ENCODE measurements around the gene RNF151. TPM values are rescaled to one million over a fixed set of nuclear protein-coding genes. Genes with fewer than 3 reads are reported as not detected.

The RNF151 gene
- total RNA-seq, 6 donors from 2014 or later = 0.37 TPM; not detected in 5

DNA sequence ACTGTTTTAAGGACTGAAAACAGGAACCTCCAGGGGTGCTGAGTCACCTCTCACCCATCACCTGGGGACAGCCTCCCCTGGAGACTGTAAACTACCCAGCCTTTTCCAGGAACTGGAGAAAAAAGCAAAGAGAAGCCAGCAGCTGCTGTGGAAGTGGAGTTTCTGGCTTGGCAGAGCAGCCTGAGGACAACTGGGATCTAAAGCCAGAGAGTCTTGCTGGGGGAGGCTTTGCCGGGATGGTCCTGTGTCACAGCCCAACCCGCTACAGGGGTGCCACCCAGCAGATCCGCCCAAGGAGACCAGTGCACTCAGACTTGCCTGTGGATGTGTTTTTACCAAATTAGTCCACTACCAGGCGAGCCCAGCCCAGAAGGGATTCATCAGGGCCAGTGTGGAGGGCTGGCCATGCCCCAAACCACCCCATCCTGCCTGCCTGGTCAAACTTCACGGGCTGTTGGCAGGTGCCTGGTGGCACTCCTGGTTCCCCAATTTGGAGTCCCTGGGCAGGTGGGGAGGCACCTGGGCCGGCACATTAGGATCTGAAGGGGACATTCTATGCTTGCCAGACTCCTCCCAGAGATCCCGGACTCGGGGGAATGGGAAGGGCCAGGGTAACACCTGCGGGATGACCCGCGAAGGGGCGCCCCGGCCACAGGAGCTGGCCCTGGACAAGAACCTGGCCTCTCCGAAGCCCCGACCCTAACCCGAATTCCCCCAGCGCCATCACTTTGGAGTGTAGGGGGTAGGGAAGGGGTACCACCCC, 24.4 kb upstream of the RNF151 start:
- no peaks in the 10 kb centered on the region for H3K9me3 ChIP-seq
- ATAC-seq (ENCODE audit: low FRiP score in 2 of 2) (no peak), DNase-seq (peak; percentile 34 to 82)
- H3K4me1 ChIP-seq = peaks cover 13 to 23% (median 16%) of the 10 kb centered on the region in 4 donors
- TF ChIP-seq, protein P1, sequence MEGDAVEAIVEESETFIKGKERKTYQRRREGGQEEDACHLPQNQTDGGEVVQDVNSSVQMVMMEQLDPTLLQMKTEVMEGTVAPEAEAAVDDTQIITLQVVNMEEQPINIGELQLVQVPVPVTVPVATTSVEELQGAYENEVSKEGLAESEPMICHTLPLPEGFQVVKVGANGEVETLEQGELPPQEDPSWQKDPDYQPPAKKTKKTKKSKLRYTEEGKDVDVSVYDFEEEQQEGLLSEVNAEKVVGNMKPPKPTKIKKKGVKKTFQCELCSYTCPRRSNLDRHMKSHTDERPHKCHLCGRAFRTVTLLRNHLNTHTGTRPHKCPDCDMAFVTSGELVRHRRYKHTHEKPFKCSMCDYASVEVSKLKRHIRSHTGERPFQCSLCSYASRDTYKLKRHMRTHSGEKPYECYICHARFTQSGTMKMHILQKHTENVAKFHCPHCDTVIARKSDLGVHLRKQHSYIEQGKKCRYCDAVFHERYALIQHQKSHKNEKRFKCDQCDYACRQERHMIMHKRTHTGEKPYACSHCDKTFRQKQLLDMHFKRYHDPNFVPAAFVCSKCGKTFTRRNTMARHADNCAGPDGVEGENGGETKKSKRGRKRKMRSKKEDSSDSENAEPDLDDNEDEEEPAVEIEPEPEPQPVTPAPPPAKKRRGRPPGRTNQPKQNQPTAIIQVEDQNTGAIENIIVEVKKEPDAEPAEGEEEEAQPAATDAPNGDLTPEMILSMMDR (IDR thresholded peaks at IDR 0.05) = no peak
- no peak for TF ChIP-seq POLR2AphosphoS5 (IDR thresholded peaks at IDR 0.05)
- no peak for TF ChIP-seq EP300 (IDR thresholded peaks at IDR 0.05)
- no peak for TF ChIP-seq POLR2A (IDR thresholded peaks at IDR 0.05)
- H3K4me3 ChIP-seq = peak overlapping the region; percentile 77 to 96 (median 91)
- peaks cover 3 to 40% (median 35%) of the 10 kb centered on the region in 4 donors for H3K36me3 ChIP-seq
- no peaks in the 10 kb centered on the region for H3K27me3 ChIP-seq
- WGBS, 2 donors = 13% methylated on average over 15 to 16 of the region's 17 CpGs
- H3K27ac ChIP-seq = peak overlapping the region; percentile 80 to 96 (median 88)

DNA sequence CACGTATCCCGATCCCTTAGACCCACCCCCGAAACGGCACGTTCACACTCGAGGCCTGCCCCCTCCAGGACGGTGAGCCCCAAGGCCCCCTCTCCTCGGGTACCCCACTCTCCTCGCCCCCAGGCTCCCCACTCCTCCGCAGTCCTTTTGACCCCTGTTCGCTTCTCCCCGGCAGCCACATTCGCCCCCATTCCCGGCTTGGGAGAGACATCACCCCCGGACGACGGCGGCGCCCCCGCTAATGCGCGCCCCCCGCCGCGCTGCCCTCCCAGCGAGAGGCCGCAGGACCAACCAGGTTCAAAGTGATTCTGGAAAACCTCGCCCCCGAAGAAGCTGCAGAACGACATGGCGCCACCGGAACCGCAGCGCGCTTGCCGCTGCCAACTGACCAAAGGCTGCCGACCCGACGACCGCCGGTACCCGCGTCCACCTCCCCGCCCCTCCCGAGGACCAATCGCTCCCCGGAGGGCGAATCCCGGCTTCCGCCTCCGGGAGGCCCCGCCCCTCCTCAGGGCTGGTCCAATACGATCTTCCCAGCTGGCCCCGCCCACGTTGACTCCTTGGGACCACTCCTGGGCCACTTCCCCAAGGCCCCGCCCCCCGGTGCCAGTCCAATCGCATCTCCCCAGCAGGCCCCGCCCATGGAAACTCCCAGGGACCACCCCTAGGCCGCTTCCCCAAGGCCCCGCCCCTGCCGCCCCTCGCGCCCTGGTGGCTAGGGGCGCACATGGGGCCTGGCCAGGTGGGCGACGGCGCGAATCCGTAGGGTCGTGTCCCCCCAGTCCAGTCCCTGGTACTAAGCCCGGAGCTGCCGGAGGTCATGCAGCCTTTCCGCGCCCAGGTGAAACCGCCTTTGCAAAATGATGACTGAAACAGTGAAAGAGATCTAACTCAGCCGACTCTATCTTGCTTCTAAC, 23.6 kb upstream of the RNF151 start, which contains the start of gene MSRB1:
Gene MSRB1, minus strand, starts transcription at position 390 of the 917 bp plus-strand sequence. Its CDS starts 43 bp downstream, at position 347.
- TF ChIP-seq POLR2AphosphoS5 (IDR thresholded peaks at IDR 0.05) = peak; percentile 84 to 95
- no peak for TF ChIP-seq EP300 (IDR thresholded peaks at IDR 0.05)
- TF ChIP-seq, protein P1 (IDR thresholded peaks at IDR 0.05) = peak in 2 of 6 experiments; percentile 12 to 16
- TF ChIP-seq POLR2A (IDR thresholded peaks at IDR 0.05) = peak; percentile 43 to 95 (median 68)
- peak within 1 kb of the TSS; percentile 80 to 96 (median 88) for H3K27ac ChIP-seq
- DNase-seq = peak; percentile 98 to 100
- H3K36me3 ChIP-seq = peaks cover 3 to 31% (median 29%) of the 10 kb centered on the region in 4 donors
- WGBS, 2 donors = 2 to 4% methylated on average over 45 to 49 of the region's 77 CpGs
- peak within 1 kb of the TSS; percentile 77 to 96 (median 91) for H3K4me3 ChIP-seq
- H3K4me1 ChIP-seq = peaks cover 13 to 23% (median 16%) of the 10 kb centered on the region in 4 donors
- H3K9me3 ChIP-seq = no peaks in the 10 kb centered on the region
- H3K27me3 ChIP-seq = no peaks in the 10 kb centered on the region
- ATAC-seq (ENCODE audit: low FRiP score in 2 of 2) = peak; percentile 98

DNA sequence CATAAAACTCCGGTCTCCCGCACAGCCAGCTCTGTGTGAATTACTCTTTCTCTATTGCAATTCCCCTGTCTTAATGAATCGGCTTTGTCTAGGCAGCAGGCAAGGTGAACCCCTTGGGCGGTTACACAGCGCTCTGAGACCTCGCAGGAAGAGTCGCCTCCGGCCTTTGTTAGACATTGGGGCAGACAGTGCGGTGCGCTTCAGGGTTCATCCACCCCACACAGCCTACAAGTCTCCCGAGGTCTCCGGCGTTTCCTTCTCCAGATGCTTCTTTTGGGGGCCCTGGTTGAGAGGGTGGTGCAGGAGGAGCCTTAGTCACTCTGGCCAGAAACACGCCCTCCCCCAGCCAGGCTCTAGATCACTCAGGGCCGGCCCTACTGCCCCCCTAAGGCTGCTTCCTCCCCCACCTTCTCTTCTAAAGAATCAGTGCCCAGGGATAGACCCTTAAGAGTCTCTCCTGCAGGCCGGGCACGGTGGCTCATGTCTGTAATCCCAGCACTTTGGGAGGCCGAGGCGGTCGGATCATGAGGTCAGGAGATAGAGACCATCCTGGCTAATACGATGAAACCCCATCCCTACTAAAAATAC, 21.9 kb upstream of the RNF151 start:
- H3K9me3 ChIP-seq = no peaks in the 10 kb centered on the region
- H3K4me1 ChIP-seq = peaks cover 13 to 23% (median 14%) of the 10 kb centered on the region in 4 donors
- no peak overlapping the region for H3K4me3 ChIP-seq
- TF ChIP-seq, protein P1 (IDR thresholded peaks at IDR 0.05) = no peak
- TF ChIP-seq EP300 (IDR thresholded peaks at IDR 0.05) = no peak
- no peak for TF ChIP-seq POLR2AphosphoS5 (IDR thresholded peaks at IDR 0.05)
- TF ChIP-seq POLR2A (IDR thresholded peaks at IDR 0.05) = no peak
- 92% methylated on average over 21 of the region's 21 CpGs for WGBS, 2 donors
- peaks cover 0 to 15% (median 13%) of the 10 kb centered on the region in 4 donors for H3K36me3 ChIP-seq
- no peak for DNase-seq
- H3K27me3 ChIP-seq = no peaks in the 10 kb centered on the region
- no peak overlapping the region for H3K27ac ChIP-seq
- ATAC-seq (ENCODE audit: low FRiP score in 2 of 2) = no peak

DNA sequence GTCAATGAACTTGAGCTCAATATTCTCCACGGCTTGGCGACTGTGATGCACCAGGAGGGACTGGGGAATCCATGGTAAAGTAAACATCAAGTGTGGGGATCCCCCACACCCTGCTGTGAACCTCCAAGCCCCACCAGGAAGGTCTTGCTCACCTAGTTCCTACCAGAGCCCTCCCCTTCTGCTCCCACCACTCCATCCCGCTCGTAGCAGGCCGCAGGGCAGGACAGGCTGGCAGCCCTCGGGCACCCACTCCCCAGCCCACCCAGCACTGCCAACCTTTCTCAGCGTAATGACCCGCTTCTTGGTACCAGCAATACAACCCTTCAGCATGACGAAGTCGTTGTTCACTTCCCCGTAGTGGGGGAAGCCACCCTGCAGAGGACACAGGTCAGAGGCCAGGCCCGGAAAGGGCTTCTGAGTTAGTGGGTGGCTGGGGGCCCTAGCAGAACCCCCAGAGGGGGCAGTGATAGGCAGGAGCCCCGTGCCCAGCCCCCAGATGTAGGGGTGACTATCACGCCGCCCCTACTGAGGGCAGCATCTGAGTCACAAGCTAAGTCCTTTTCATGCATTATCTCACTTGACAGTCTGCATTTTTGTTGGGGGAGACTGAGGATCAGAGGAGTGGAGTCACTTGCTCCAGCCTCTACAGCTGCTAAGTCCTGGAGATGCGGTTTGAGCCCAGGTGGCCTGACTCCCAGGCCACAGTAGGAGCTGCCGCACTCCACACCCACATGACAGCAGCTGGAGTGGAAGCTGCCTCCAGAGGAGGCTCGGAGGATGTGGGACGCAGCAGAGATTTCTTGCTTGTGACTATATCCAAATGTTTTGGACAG, 20.9 kb upstream of the RNF151 start:
- WGBS, 2 donors = 85 to 90% methylated on average over 15 to 19 of the region's 19 CpGs
- ATAC-seq (ENCODE audit: low FRiP score in 2 of 2) (no peak), DNase-seq (no peak)
- Histone ChIP-seq H3K36me3 (peaks cover 0 to 4% (median 3%) of the 10 kb centered on the region in 4 donors), H3K27me3 (no peaks in the 10 kb centered on the region), H3K4me3 (no peak overlapping the region), H3K9me3 (no peaks in the 10 kb centered on the region), H3K27ac (no peak overlapping the region), H3K4me1 (peaks cover 13 to 23% (median 14%) of the 10 kb centered on the region in 4 donors)
- TF ChIP-seq, protein P1 (IDR thresholded peaks at IDR 0.05) = no peak
- no peak for TF ChIP-seq EP300 (IDR thresholded peaks at IDR 0.05)
- TF ChIP-seq POLR2AphosphoS5 (IDR thresholded peaks at IDR 0.05) = no peak
- no peak for TF ChIP-seq POLR2A (IDR thresholded peaks at IDR 0.05)
